HG02588 (cell line): ENCODE measurements around the gene CCL28.
"Not testable (repeated sequence)": the region's sequence is repeated elsewhere in the genome, so short reads cannot be mapped to it uniquely, and the experiment has no call there.

Source experiments
- ATAC-seq: cut with Tn5 transposase; IDR thresholded peaks from one replicate; pipeline ENCODE4 v1.9.1; 2021; ENCODE audit warnings: mild to moderate bottlenecking, moderate library complexity; ENCODE audit not compliant: unreplicated experiment

CCL28 gene

GRCh38 chr5:43412156-43412555 lies at the start of gene CCL28:
TSS of gene CCL28 (minus strand) at chr5:43412391. CDS start at chr5:43412316, 75 bp downstream.
- no peak for ATAC-seq

GRCh38 chr5:43461066-43461465 lies 48.9 kb upstream of the CCL28 start:
- ATAC-seq, result no peak

- no peak for ATAC-seq
Measured at GRCh38 chr5:43456556-43456955, 44.4 kb upstream of the CCL28 start.

- not testable (repeated sequence) for ATAC-seq
Measured at GRCh38 chr5:43441575-43441974, 29.4 kb upstream of the CCL28 start.

- no peak for ATAC-seq
Measured at GRCh38 chr5:43437062-43437660, 25.0 kb upstream of the CCL28 start.

- ATAC-seq, result no peak
Measured at GRCh38 chr5:43433382-43433781, 21.2 kb upstream of the CCL28 start.

- no peak for ATAC-seq
Measured at GRCh38 chr5:43432486-43433375, 20.5 kb upstream of the CCL28 start.

GRCh38 chr5:43429706-43430105 lies 17.5 kb upstream of the CCL28 start:
- ATAC-seq, result no peak

- ATAC-seq, result no peak
Measured at GRCh38 chr5:43429016-43429415, 16.8 kb upstream of the CCL28 start.

- ATAC-seq, result no peak
Measured at GRCh38 chr5:43427306-43427705, 15.1 kb upstream of the CCL28 start.

- ATAC-seq, result no peak
Measured at GRCh38 chr5:43425983-43426382, 13.8 kb upstream of the CCL28 start.

- ATAC-seq, result not testable (repeated sequence)
Measured at GRCh38 chr5:43423086-43423485, 10.9 kb upstream of the CCL28 start.

- ATAC-seq, result no peak
Measured at GRCh38 chr5:43422143-43422542, 10.0 kb upstream of the CCL28 start.

GRCh38 chr5:43421450-43422133 lies 9.4 kb upstream of the CCL28 start:
- no peak for ATAC-seq

GRCh38 chr5:43420241-43420640 lies 8.1 kb upstream of the CCL28 start:
- ATAC-seq, result no peak

GRCh38 chr5:43418561-43418960 lies 6.4 kb upstream of the CCL28 start:
- no peak for ATAC-seq

- ATAC-seq, result no peak
Measured at GRCh38 chr5:43416803-43417394, 4.7 kb upstream of the CCL28 start.

GRCh38 chr5:43415935-43416802 lies 4.0 kb upstream of the CCL28 start:
- no peak for ATAC-seq

- no peak for ATAC-seq
Measured at GRCh38 chr5:43413966-43414365, 1.8 kb upstream of the CCL28 start.

GRCh38 chr5:43412644-43413043 lies 453 bp upstream of the CCL28 start:
- no peak for ATAC-seq
